ENCODE measurements around the gene FRMD4A.

DNA sequence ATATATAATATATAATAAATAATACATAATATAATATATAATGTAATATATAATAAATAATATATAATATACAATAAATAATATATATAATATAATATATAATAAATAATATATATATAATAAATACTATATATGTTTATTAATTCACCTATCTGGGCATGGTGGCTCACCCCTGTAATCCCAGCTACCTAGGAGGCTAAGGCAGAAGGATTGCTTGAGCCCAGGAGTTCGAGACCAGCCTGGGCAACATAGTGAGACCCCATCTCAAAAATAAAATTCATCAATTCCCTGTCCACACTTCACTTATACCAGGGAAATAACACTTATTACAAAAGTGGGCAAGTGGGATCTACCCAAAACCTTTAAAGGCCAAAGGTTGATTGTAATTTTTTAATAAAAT is 462.9 kb downstream of the FRMD4A start:
- no peak for TF ChIP-seq EZH2 (IDR thresholded peaks at IDR 0.05; ENCODE audit: low read length)
- TF ChIP-seq, protein P1, sequence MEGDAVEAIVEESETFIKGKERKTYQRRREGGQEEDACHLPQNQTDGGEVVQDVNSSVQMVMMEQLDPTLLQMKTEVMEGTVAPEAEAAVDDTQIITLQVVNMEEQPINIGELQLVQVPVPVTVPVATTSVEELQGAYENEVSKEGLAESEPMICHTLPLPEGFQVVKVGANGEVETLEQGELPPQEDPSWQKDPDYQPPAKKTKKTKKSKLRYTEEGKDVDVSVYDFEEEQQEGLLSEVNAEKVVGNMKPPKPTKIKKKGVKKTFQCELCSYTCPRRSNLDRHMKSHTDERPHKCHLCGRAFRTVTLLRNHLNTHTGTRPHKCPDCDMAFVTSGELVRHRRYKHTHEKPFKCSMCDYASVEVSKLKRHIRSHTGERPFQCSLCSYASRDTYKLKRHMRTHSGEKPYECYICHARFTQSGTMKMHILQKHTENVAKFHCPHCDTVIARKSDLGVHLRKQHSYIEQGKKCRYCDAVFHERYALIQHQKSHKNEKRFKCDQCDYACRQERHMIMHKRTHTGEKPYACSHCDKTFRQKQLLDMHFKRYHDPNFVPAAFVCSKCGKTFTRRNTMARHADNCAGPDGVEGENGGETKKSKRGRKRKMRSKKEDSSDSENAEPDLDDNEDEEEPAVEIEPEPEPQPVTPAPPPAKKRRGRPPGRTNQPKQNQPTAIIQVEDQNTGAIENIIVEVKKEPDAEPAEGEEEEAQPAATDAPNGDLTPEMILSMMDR (optimal IDR thresholded peaks at IDR 0.05 in 1 of 3, IDR thresholded peaks at IDR 0.05 in 1 of 3, conservative IDR thresholded peaks at IDR 0.05 in 1 of 3; ENCODE audit: extremely low read depth in 1 of 3, insufficient read depth in 2 of 3, low read length in 3 of 3), result no peak
